Endothelial cell of umbilical vein (primary cell): Measurements from ENCODE around the gene TMED7. TPM values are rescaled to one million over a fixed set of nuclear protein-coding genes. Genes with fewer than 3 reads are reported as not detected.

ENCODE experiments used
- BruUV-seq: library from RNA; stranded (reverse); fragments of 400-500 nt; replicated peaks from 2 replicates; lab custom pipeline; 2021; lab: Mats Ljungman, UMichigan
- CTCF ChIA-PET: fragments of 300-600, 350-600 bp; sonication (Branson Sonifier 250); formaldehyde crosslinking; loops from one replicate; lab custom pipeline; 2021; ENCODE audit warnings: antibody characterized with exemption, inconsistent platforms; lab: Charles Lee
- POLR2A ChIA-PET: fragments of 300-600, 350-600 bp; sonication (Branson Sonifier 250); formaldehyde crosslinking; loops from one replicate; lab custom pipeline; 2021; ENCODE audit warnings: antibody characterized with exemption, inconsistent platforms; lab: Charles Lee
- DNase-seq: peaks from one replicate; pipeline ENCODE4 v3.0.0-alpha.2; 2011; ENCODE audit warnings: low read depth, low spot score
- FAIRE-seq: peaks from 2 replicates; lab custom pipeline; 2011; peaks lifted over from hg19 to GRCh38; lab: Jason Lieb, UNC
- H2AFZ ChIP-seq: 2 replicates; pipeline ENCODE4 v1.6.0; 2012; ENCODE audit warnings: low read depth, low read length, control low read depth, inconsistent platforms
- H3K27ac ChIP-seq: 2 replicates; pipeline ENCODE4 v1.5.1; 2011; ENCODE audit warnings: low read depth, mild to moderate bottlenecking, control low read depth, low read length, moderate library complexity; ENCODE audit not compliant: insufficient read depth
- H3K27me3 ChIP-seq, 2 experiments: 2 replicates each; pipeline versions ENCODE4 v1.6.0 to v1.6.1; 2011; ENCODE audit warnings: low read length in 2 of 2, mixed read lengths in 1 of 2; ENCODE audit not compliant: control insufficient read depth in 2 of 2, insufficient read depth in 2 of 2
- H3K36me3 ChIP-seq, 2 experiments: 2 replicates in 1 of 2; 3 replicates in 1 of 2; pipeline ENCODE4 v1.5.1; 2011; ENCODE audit warnings: low read length in 2 of 2, mild to moderate bottlenecking in 1 of 2, moderate library complexity in 1 of 2; ENCODE audit not compliant: control insufficient read depth in 2 of 2, insufficient read depth in 2 of 2; ENCODE audit errors: extremely low read depth in 1 of 2
- H3K4me1 ChIP-seq: 3 replicates; pipeline ENCODE4 v1.5.1; 2011; ENCODE audit warnings: mild to moderate bottlenecking, low read length; ENCODE audit not compliant: control insufficient read depth, insufficient read depth; ENCODE audit errors: extremely low read depth
- H3K4me2 ChIP-seq: 2 replicates; pipeline ENCODE4 v1.6.1; 2011; ENCODE audit warnings: low read length, control low read depth, mixed read lengths; ENCODE audit not compliant: insufficient read depth
- H3K4me3 ChIP-seq, 3 experiments: fragments of 200-600 bp in 1 of 3; sonication (generic), shearing (Covaris generic) in 1 of 3; replicated peaks in 1 of 3; 2 replicates each; pipeline ENCODE4 v1.5.1; 2011 to 2016; ENCODE audit warnings: control low read depth in 3 of 3, low read length in 3 of 3, mild to moderate bottlenecking in 2 of 3, inconsistent platforms in 1 of 3, low read depth in 1 of 3, moderate library complexity in 1 of 3; ENCODE audit not compliant: insufficient read depth in 1 of 3
- H3K79me2 ChIP-seq: 2 replicates; pipeline ENCODE4 v1.6.0; 2012; ENCODE audit warnings: low read length, inconsistent platforms; ENCODE audit not compliant: control insufficient read depth, insufficient read depth
- H3K9ac ChIP-seq: replicated peaks from 2 replicates; pipeline ENCODE3; 2011; ENCODE audit warnings: low read length, control low read depth; ENCODE audit not compliant: insufficient read depth; ENCODE audit errors: extremely low read depth
- H3K9me1 ChIP-seq: replicated peaks from 3 replicates; pipeline ENCODE4 v1.6.0; 2011; ENCODE audit warnings: mild to moderate bottlenecking, low read length; ENCODE audit not compliant: control insufficient read depth, insufficient read depth; ENCODE audit errors: extremely low read depth
- H3K9me3 ChIP-seq: replicated peaks from 2 replicates; pipeline ENCODE4 v1.5.1; 2012; ENCODE audit warnings: low read length, inconsistent platforms; ENCODE audit not compliant: control insufficient read depth, insufficient read depth
- H4K20me1 ChIP-seq: replicated peaks from 2 replicates; pipeline ENCODE3; 2011; ENCODE audit warnings: mild to moderate bottlenecking, low read length; ENCODE audit not compliant: control insufficient read depth, insufficient read depth; ENCODE audit errors: extremely low read depth
- CTCF ChIP-seq, 2 donors: IDR thresholded peaks; 1 replicate in 1 of 2; 2 replicates in 1 of 2; pipeline ENCODE4 v1.5.1; 2011; ENCODE audit warnings: low read length in 2 of 2, mild to moderate bottlenecking in 2 of 2, moderate library complexity in 2 of 2, control low read depth in 1 of 2, inconsistent platforms in 1 of 2, low read depth in 1 of 2; ENCODE audit not compliant: insufficient read depth in 1 of 2; ENCODE audit errors: extremely low read depth in 1 of 2
- EZH2 ChIP-seq: IDR thresholded peaks from 2 replicates; pipeline ENCODE4 v1.6.1; 2012; ENCODE audit warnings: borderline replicate concordance, low read depth, mild to moderate bottlenecking, moderate library complexity, low read length, inconsistent platforms; ENCODE audit not compliant: severe bottlenecking
- FOS ChIP-seq: IDR thresholded peaks from 2 replicates; pipeline ENCODE4 v1.6.1; 2011; ENCODE audit warnings: mild to moderate bottlenecking, low read length, moderate library complexity, borderline replicate concordance; ENCODE audit not compliant: insufficient read depth
- GATA2 ChIP-seq: IDR thresholded peaks from 2 replicates; pipeline ENCODE4 v1.7.0; 2011; ENCODE audit warnings: low read depth, mild to moderate bottlenecking, moderate library complexity, mixed read lengths, low read length; ENCODE audit not compliant: insufficient read length, insufficient read depth
- JUN ChIP-seq: IDR thresholded peaks from 2 replicates; pipeline ENCODE4 v1.6.1; 2011; ENCODE audit warnings: borderline replicate concordance, low read depth; ENCODE audit not compliant: insufficient read length, insufficient read depth
- MAX ChIP-seq: IDR thresholded peaks from 2 replicates; pipeline ENCODE4 v1.6.1; 2011; ENCODE audit not compliant: insufficient read depth, insufficient read length
- MYC ChIP-seq: IDR thresholded peaks from one replicate; pipeline ENCODE4 v1.6.1; 2011; ENCODE audit warnings: mild to moderate bottlenecking, low read depth, low read length
- POLR2A ChIP-seq: IDR thresholded peaks from 2 replicates; pipeline ENCODE4 v1.6.1; 2012; ENCODE audit warnings: low read depth, mild to moderate bottlenecking, control low read depth, low read length
- POLR2AphosphoS5 ChIP-seq: IDR thresholded peaks from 2 replicates; pipeline ENCODE4 v1.6.1; 2012; ENCODE audit warnings: low read depth, mild to moderate bottlenecking, control low read depth, low read length, moderate library complexity; ENCODE audit not compliant: insufficient read depth
- dilution Hi-C: fragments of 300-500 bp; cut with MboI; formaldehyde crosslinking; loops from one replicate; pipeline ENCODE4 v1.15.0; 2019; ENCODE audit warnings: low sequenced_read_pairs; ENCODE audit not compliant: extremely low pct_ligation_motif_present
- intact Hi-C: fragments of 100-400 bp; cut with micrococcal nuclease; formaldehyde crosslinking; loops from one replicate; pipeline ENCODE4 v1.10.0; 2022
- polyA plus RNA-seq, 4 experiments: library from polyadenylated mRNA; depleted of rRNA in 3 of 4; stranded (reverse) in 3 of 4; unstranded in 1 of 4; fragments of >200 nt; gene quantifications; 2 replicates each; pipeline versions ENCODE4 v1.2.1 to v1.2.3, GENCODE V29; 2011 to 2012; ENCODE audit warnings: missing spikeins in 1 of 4
- total RNA-seq: library from RNA; stranded (reverse); gene quantifications from 2 replicates; pipeline ENCODE4 v1.2.3, GENCODE V29; 2021

Gene TMED7
- total and polyA plus RNA-seq, 2 donors (not counting 3 experiments of a cell fraction or from before 2014, with no cell fraction given), result 57.6 to 101 TPM

GRCh38 chr5:115673596-115673995 is 47.8 kb upstream of the TMED7 start:
- H3K27me3 ChIP-seq, result peaks cover 0 to 3% of the 10 kb centered on the region in 2 experiments
- no peaks in the 10 kb centered on the region for H3K4me1 ChIP-seq
- dilution Hi-C loops (no loop called here), intact Hi-C loops (no loop called here)
- H3K27ac ChIP-seq, result no peak overlapping the region
- TF ChIP-seq MAX (no peak), POLR2A (no peak), GATA2 (no peak), MYC (no peak), FOS (no peak), CTCF (IDR thresholded peaks at IDR 0.05; ENCODE audit: extremely low read depth in 1 of 2, insufficient read depth in 1 of 2, low read depth in 1 of 2, low read length in 2 of 2) (no peak), POLR2AphosphoS5 (no peak), JUN (no peak), EZH2 (no peak)
- H3K9me1 ChIP-seq, result no peaks in the 10 kb centered on the region
- H3K79me2 ChIP-seq, result no peaks in the 10 kb centered on the region
- H3K4me2 ChIP-seq, result no peak overlapping the region
- FAIRE-seq, result no peak
- H3K36me3 ChIP-seq, result no peaks in the 10 kb centered on the region
- no peaks in the 10 kb centered on the region for H3K9me3 ChIP-seq
- DNase-seq, result no peak
- ChIA-PET POLR2A (no interaction called here), CTCF (no interaction called here)
- no peaks in the 10 kb centered on the region for H4K20me1 ChIP-seq
- BruUV-seq, result no TSS peak
- H3K4me3 ChIP-seq, result no peak overlapping the region
- no peak overlapping the region for H2AFZ ChIP-seq
- no peak overlapping the region for H3K9ac ChIP-seq
